Measurements from ENCODE around the gene ERAP2.

The ERAP2 gene

GRCh38 chr5:96935559-96936430, 59.5 kb downstream of the ERAP2 start, which contains the start of gene LNPEP:
Gene LNPEP (plus strand): TSS chr5:96936080. CDS start chr5:96936156, 76 bp downstream.
- DNase-seq = peak; percentile 93

DNA sequence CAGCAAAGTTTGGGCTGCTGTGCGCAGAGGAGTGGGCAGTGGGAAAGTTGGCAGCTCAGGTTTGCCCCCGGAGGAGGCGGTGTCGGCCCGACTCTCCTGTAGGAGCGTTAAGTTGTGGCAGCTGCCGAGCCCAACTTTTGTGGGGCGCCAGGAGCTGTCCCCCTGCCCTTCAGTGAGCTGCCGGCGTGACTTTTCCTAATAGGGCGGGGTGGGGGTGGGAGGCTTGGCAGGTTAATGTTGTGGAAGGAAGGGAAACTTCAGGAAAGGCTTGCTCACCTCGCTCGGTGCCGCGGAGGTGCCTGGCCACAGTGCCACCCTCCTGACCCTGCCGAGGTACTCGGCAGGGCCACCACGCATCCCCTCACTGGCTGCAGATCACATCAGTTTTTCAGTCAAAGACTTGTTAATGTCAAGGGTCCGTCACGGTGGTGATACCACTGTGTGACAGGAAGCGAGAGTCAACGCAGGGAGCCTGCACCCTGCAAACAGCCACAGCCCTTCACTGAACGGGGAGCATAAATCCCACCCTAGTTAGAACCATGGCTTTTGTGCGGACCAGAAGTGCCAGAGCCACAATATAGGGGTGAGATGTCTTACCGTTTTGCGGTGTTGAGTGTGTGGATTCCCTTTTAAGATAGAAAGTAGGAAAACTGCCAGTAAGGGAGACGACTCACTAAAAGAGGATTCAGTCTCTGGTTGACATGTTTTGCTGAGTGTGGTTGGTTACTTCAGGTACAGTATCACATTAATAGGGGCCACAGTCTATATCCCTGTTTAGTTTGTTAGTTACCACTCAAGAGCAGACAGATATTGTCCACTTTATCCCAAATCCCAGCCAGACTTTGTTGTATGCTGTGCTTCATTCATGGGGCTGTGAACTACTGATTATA, 60.4 kb downstream of the ERAP2 start:
- peak; percentile 54 for DNase-seq

DNA sequence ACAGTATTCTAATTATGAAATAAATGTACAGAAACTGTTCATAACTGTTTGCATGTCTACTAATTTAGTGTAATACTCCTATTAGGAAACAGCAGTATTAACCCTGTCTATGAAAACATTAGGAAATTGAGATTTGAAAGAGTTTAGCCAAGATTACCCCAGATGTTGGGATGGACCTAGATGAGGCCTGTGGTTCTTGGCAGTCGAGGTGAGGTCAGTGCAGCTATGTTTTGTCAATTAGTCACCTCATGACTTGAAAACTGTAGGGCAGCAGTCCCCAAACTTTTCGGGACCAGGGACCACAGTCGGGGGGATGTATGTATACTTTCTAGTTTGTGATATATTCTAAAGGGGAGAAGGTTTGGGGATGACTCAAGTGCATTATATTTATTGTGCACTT, 64.3 kb downstream of the ERAP2 start:
- DNase-seq = no peak

DNA sequence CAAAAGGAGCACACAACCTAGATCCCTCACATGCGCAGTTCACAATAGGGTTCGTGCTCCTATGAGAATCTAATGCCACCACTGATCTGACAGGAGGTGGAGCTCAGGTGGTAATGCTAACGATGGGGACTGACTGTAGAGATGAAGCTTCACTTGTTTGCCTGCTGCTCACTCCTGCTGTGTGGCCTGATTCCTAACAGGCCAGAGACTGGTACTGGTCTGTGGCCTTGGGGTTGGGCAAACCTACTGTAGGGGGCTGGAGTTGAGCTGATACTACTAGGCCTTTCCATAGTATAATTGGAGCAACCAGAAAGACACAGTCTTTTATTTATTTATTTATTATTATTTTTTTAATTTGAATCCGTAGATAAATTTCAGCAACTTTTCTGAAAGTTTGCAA, 64.8 kb downstream of the ERAP2 start:
- DNase-seq = no peak

DNA sequence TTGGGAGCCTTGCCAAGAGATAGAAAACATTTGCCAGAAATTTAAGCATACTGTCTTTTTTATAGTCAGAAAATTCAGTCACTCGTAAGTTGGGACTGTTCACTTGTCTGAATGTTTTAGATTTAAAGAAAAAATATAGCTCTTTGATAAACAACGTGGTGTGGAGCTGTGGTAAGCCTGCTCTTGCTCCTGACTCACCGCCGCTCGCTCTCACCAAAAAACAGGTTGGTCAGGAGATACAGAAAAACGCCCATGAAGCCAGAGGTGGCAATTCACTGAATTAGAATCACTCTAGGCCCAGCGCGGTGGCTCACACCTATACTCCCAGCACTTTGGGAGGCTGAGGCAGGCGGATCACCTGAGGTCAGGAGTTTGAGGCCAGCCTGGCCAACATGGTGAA, 65.8 kb downstream of the ERAP2 start:
- DNase-seq = no peak

DNA sequence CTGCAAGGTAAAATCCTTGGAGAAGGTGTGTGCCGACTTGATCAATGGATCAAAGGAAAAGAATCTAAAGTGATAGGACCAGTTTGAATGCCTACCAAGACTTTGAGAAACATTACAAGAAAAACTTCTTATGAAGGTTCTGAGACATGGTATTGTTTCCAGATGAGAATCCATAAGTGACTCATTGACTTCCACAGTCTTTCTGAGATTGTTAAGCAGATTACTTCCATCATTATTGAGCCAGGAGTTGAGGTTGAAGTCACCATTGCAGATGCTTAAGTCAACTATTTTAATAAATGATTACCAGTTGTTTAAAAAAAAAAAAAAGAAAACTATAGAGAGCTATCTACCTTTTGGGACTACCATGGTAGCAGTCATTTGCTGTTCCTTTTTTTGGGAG, 66.6 kb downstream of the ERAP2 start:
- no peak for DNase-seq

DNA sequence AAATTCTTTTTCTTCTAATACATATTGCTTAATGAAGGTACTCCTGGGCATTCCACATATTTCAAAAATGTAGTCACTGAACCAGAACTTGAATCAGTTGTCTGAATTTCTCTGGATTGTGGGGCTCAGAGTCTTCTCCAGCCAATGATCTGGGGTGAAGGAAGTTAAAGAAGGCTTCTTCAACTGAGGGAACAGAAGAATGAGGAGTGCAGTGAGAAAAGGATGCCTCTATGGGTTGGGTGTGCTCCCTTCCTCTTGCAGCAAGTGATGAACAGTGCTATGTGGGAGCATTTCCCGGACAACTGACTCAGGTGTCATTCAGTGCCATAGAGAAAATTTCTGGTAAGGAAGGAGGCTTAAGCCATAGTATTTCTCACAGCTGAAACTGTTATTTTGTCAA, 67.5 kb downstream of the ERAP2 start:
- no peak for DNase-seq

DNA sequence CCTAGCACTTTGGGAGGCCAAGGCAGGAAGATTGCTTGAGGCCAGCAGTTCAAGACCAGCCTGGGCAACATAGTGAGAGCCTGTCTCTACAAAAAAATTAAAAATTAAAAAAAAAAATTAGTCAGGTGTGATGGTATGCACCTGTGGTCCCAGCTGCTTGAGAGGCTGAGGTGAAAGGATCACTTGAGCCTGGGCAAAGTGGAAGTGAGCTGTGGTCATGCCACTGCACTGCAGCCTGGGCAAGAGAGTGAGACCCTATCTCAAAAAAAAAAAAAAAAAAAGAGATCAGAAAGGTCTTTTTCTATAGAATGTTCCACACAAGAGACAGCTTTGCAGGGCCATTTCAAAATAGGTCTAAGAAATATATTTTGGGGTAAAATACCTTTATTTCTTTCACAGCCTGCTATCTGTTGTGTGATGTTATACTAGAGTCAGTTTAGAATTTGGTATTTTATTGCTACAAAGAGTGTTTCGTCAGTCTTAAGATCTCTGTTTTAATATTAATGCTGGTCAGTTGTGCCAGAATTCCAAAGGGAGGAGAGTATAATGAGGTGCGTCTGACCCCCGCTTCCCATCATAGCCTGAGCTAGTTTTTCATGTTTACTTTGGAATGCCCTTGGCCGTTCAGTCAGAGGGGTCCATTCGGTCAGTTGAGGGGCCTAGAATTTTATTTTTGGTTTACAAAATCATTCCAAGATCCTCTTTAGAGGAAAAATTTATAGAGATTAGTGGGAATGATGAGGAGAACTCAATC, 69.0 kb downstream of the ERAP2 start:
- DNase-seq = no peak

- DNase-seq = no peak
Observed at GRCh38 chr5:96946381-96946780, 70.1 kb downstream of the ERAP2 start.

DNA sequence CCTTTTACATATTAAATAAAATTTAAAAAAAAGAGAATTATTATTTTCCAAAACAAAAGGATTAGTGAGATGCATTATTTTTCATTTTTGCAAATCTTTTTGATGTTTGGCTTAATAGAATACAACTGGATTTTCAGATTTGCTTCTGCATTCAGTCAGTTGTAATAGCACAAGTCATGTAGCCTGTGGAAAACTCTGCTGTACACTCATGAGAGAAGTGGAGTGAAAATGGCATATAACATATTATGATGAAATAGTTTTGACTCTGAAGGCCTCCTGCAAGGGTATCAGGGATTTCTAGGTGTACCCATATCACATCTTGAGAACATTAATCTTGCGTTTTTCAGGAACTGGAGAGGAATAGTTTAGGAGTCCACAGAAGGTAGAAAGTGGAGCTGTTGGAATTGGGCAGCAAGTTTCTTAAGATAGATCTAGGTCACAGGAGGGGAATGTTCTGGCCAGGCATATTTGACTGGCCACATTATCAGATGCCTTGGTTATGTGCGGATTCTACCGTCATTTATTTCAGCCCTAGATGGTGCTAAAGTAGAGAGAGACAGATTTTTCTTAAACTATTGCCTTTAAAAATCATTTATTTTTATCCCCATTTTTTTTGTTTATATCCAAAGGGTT, 75.9 kb downstream of the ERAP2 start:
- no peak for DNase-seq

DNA sequence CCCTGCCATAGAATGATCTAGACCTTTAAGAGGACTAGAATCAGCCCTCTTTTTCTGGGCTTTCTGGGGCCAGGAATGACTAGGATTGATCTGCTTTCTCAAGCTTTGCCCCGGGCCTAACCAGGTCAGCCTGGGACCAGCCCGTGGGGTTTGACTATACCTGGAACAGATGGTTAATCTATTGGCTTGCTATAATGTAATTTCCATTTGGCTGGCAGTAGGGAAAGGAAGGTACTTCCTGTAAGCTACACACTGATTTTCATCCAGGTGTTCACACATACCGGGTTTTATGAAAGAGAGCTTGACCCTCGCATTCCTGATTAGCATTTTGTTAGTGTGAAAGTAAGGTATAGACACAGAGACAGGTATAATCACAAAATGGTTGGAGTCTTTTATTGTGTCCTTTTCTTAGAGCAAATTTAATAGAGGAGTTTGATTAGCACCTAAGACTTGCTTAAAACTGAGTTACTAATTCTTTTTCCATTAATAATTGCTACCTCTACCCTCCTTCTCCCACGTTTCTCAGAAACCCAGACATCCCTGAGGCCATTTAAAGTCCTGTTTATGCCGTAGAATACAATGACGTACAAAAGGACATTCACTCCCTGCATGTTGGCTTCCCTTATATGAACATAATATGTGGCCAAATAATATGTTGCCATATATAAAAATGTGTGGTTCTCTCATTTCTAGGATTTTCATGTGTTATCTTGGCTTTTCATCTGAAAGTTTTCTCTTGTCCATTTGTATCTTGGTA, 76.9 kb downstream of the ERAP2 start:
- no peak for DNase-seq

DNA sequence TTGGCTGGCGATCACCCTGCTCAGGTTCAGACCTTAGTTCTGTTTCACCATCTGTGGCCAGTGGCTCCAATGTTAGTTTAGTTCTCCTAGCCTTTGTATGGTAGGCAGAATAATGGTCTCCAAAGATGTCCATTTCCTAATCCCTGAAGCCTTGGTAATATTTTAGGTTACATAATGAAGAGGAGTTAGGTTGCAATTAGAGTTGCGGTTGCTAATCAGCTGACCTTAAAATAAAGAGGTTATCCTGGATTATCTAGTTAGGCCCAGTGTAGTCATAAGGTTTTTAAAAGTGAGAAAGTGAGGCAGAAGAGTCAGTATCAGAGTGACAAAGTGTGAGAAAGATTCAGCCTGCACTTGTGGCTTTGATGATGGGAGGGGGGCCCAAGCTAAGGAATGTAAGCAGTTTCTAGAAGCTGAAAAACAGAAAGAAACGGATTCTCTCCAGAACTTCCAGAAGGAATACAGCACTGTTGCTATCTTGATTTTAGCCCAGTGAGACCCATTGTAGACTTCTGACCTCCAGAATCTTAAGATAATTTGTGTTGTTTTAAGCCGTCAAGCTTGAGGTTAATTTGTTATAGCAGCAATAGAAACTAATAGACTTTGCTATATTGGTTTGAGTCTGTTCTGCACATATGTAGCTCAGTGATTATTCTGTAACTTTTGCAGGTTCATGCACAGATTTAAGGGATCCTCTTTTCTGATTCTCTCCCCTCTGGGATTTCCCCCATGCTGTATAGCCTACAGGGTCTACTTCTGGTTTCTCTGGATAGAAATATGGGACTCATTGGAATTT, 81.2 kb downstream of the ERAP2 start:
- DNase-seq = no peak

DNA sequence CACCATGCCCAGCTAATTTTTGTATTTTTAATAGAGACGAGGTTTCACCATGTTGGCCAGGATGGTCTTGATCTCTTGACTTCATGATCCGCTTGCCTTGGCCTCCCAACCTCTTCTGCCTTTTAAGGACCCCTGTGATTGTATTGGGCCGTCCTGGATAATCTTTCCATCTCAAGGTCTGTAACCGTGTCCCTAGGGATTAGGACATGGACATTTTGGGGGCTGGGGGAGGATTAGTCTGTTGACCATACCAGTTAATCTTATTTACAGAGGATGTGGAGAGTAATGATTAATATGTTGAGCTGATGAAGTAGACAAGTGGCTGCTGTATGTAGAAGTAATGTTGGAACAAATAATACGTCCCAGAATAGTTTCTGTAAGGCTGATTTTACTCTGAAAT, 82.7 kb downstream of the ERAP2 start:
- DNase-seq = no peak

DNA sequence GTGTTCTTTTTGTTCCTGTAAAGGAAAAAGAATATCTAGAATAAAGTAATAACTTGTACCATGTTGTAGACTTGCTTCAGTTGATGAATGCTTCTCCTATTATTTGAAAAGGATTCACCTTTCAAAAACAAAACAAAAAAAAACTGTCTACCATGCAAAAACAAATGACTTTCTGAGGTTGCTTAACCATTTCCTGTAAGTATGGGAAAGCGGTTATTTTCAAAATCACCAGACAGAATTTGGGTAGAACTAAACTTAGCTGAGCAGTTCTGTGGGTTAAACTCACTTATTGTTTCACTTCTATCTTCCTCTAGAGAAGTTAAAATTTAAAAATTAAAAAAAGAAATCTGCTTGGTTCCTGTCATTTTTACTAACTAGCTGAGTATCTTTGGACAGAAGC, 84.8 kb downstream of the ERAP2 start:
- DNase-seq = no peak

DNA sequence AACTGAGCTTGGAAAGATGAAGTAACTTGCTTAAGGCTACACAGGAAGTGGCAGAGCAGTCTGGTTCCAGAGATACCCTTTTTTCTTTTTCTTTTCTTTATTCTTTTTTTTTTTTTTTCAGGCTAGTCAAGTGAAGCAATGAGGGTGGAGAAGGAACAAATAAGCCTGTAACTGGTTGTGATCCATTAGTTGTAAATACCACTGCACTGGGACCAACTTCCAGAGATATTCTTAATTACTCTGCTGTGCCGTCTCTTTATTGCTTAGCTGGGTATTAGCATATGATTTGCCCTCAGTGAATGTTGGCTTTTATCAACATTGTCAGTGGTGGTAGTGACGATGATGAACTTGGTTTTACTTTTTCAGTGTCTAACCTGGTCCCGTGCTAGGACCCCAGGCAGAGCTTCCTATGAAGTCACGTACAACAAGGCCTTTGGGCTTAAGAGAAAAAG, 86.3 kb downstream of the ERAP2 start:
- no peak for DNase-seq

DNA sequence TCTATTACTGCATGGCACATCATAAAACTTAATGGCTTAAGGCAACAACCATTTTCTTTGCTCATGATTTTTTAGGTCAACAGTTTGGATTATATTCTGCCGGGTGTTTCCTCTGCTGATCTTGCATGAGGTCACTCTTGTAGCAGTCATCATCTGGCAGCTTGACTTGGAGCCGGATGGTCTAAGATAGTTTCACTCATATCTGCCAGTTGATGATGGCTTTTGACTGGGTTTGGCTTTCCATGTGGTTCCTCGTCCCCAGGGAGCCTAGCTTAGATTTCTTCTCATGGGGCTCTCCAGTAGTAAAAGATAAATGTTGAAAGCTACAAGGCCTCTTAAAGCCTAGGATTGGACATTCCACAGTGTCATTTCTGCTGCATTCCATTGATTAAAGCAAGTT, 87.0 kb downstream of the ERAP2 start:
- peak; percentile 22 for DNase-seq

- no peak for DNase-seq
Observed at GRCh38 chr5:96966801-96967200, 90.5 kb downstream of the ERAP2 start.

- DNase-seq = no peak
Observed at GRCh38 chr5:96967400-96967799, 91.1 kb downstream of the ERAP2 start.

DNA sequence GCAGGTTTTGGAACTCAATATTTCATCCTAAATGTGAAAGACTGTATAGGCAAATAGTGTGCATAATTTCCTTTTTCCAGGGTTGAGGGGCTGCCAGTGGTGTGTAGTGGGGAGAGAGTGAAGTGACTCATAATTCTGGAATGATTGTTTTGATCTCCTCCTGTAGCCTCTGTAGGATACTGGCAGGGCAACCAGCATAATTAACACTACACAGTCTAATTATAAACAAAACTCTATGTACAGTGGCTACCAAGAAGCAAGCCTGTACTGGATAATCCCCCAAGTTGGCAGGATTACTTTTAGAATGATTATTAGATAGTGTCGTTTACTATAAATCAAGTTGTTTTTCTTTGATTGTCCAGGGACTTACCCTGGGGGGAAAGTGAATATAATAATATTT, 91.8 kb downstream of the ERAP2 start:
- DNase-seq = no peak

DNA sequence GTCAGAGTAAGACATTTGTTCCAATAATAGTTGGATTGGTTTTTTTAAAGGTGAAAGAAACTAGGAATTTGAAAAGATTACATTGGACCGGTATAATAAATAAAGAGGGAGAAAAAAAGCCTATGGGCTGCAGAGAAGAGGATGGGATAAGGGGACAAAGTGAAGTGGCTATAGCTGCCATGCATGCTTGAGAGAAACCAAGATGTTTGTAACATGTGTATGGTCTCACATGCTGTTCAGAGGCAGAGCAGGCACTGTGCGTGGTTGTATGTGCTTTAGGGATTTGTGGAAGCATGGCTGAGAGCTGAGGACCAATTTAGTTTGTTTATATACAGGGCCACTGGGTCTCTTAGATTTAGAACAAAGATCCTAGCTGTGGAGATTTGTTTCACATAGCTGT, 92.3 kb downstream of the ERAP2 start:
- DNase-seq = no peak

Measured in midbrain (tissue), 1 donor.